IPS DF 6.9 (cell line): ENCODE data around the gene PRKAG2.

Experiments used
- DNase-seq: peaks from one replicate; pipeline ENCODE4 v3.0.0-alpha.2; 2013; ENCODE audit warnings: low read depth, low spot score
- H3K27ac ChIP-seq: one replicate; pipeline ENCODE4 v1.5.1; 2013; ENCODE audit warnings: low read length, control low read depth
- H3K27me3 ChIP-seq: 2 replicates; pipeline ENCODE4 v1.6.1; 2013; ENCODE audit warnings: mild to moderate bottlenecking, low read length; ENCODE audit not compliant: control insufficient read depth, insufficient read depth
- H3K36me3 ChIP-seq: 2 replicates; pipeline ENCODE4 v1.6.1; 2013; ENCODE audit warnings: low read length; ENCODE audit not compliant: control insufficient read depth, insufficient read depth
- H3K4me1 ChIP-seq: 2 replicates; pipeline ENCODE4 v1.6.1; 2013; ENCODE audit warnings: low read length; ENCODE audit not compliant: control insufficient read depth, insufficient read depth
- H3K4me3 ChIP-seq: 2 replicates; pipeline ENCODE4 v1.5.1; 2013; ENCODE audit warnings: mild to moderate bottlenecking, low read length
- H3K9me3 ChIP-seq: 2 replicates; pipeline ENCODE4 v1.6.1; 2013; ENCODE audit warnings: low read length, inconsistent platforms; ENCODE audit not compliant: control insufficient read depth, insufficient read depth
- WGBS: extraction: QIAGEN DNeasy Blood & Tissue Kit; methylation state at CpG from one replicate; pipeline ENCODE4 v1.1.7; 2013; ENCODE audit warnings: mixed read lengths, missing lambda C conversion rate; ENCODE audit not compliant: insufficient read length, insufficient coverage; 5-methylcytosine and 5-hydroxymethylcytosine counted together

Gene PRKAG2

GRCh38 chr7:151662251-151662826, 214.6 kb downstream of the PRKAG2 start:
- WGBS, result no CpG with 5 or more reads among the region's 7 CpGs
- Histone ChIP-seq H3K4me3 (no peak overlapping the region), H3K27me3 (no peaks in the 10 kb centered on the region), H3K9me3 (no peaks in the 10 kb centered on the region), H3K4me1 (no peaks in the 10 kb centered on the region), H3K36me3 (no peaks in the 10 kb centered on the region), H3K27ac (no peak overlapping the region)
- no peak for DNase-seq

GRCh38 chr7:151661587-151661986, 215.3 kb downstream of the PRKAG2 start:
- no peaks in the 10 kb centered on the region for H3K36me3 ChIP-seq
- H3K27me3 ChIP-seq, result no peaks in the 10 kb centered on the region
- no CpG with 5 or more reads among the region's 9 CpGs for WGBS
- no peak overlapping the region for H3K27ac ChIP-seq
- no peaks in the 10 kb centered on the region for H3K9me3 ChIP-seq
- H3K4me1 ChIP-seq, result no peaks in the 10 kb centered on the region
- DNase-seq, result no peak
- H3K4me3 ChIP-seq, result no peak overlapping the region

GRCh38 chr7:151660141-151660540, 216.8 kb downstream of the PRKAG2 start:
- Histone ChIP-seq H3K27ac (no peak overlapping the region), H3K4me3 (no peak overlapping the region), H3K4me1 (no peaks in the 10 kb centered on the region), H3K9me3 (no peaks in the 10 kb centered on the region), H3K36me3 (no peaks in the 10 kb centered on the region), H3K27me3 (no peaks in the 10 kb centered on the region)
- no peak for DNase-seq
- WGBS, result no CpG with 5 or more reads among the region's 5 CpGs

GRCh38 chr7:151659219-151659618, 217.7 kb downstream of the PRKAG2 start:
- no peak overlapping the region for H3K4me3 ChIP-seq
- no peaks in the 10 kb centered on the region for H3K9me3 ChIP-seq
- no peak for DNase-seq
- no peak overlapping the region for H3K27ac ChIP-seq
- no peaks in the 10 kb centered on the region for H3K27me3 ChIP-seq
- H3K36me3 ChIP-seq, result no peaks in the 10 kb centered on the region
- no peaks in the 10 kb centered on the region for H3K4me1 ChIP-seq
- no CpG with 5 or more reads among the region's 4 CpGs for WGBS

- Histone ChIP-seq H3K27me3 (no peaks in the 10 kb centered on the region), H3K9me3 (no peaks in the 10 kb centered on the region), H3K4me3 (no peak overlapping the region), H3K36me3 (no peaks in the 10 kb centered on the region), H3K27ac (no peak overlapping the region), H3K4me1 (no peaks in the 10 kb centered on the region)
- WGBS, result no CpG with 5 or more reads among the region's 1 CpG
- DNase-seq, result no peak
These were observed 218.1 kb downstream of the PRKAG2 start for GRCh38 chr7:151658778-151659177.

GRCh38 chr7:151657173-151657572, 219.7 kb downstream of the PRKAG2 start:
- no peaks in the 10 kb centered on the region for H3K27me3 ChIP-seq
- WGBS, result no CpG with 5 or more reads among the region's 3 CpGs
- H3K27ac ChIP-seq, result no peak overlapping the region
- no peaks in the 10 kb centered on the region for H3K36me3 ChIP-seq
- no peak for DNase-seq
- no peaks in the 10 kb centered on the region for H3K9me3 ChIP-seq
- H3K4me3 ChIP-seq, result no peak overlapping the region
- H3K4me1 ChIP-seq, result no peaks in the 10 kb centered on the region

GRCh38 chr7:151655555-151655954, 221.4 kb downstream of the PRKAG2 start:
- Histone ChIP-seq H3K27me3 (no peaks in the 10 kb centered on the region), H3K4me1 (no peaks in the 10 kb centered on the region), H3K9me3 (no peaks in the 10 kb centered on the region), H3K36me3 (no peaks in the 10 kb centered on the region), H3K4me3 (no peak overlapping the region), H3K27ac (no peak overlapping the region)
- no CpG with 5 or more reads among the region's 3 CpGs for WGBS
- DNase-seq, result no peak

GRCh38 chr7:151652111-151652510, 224.8 kb downstream of the PRKAG2 start:
- no peak overlapping the region for H3K27ac ChIP-seq
- no CpG with 5 or more reads among the region's 5 CpGs for WGBS

GRCh38 chr7:151650161-151650560, 226.8 kb downstream of the PRKAG2 start:
- Histone ChIP-seq H3K4me3 (no peak overlapping the region), H3K27ac (no peak overlapping the region), H3K4me1 (no peaks in the 10 kb centered on the region), H3K36me3 (no peaks in the 10 kb centered on the region), H3K27me3 (no peaks in the 10 kb centered on the region), H3K9me3 (no peaks in the 10 kb centered on the region)
- WGBS, result no CpG with 5 or more reads among the region's 4 CpGs
- no peak for DNase-seq

More at GRCh38 chr7:151652111-151652510, 224.8 kb downstream of the PRKAG2 start:
- no peak for DNase-seq
- Histone ChIP-seq H3K4me1 (no peaks in the 10 kb centered on the region), H3K36me3 (no peaks in the 10 kb centered on the region), H3K9me3 (no peaks in the 10 kb centered on the region), H3K4me3 (no peak overlapping the region), H3K27me3 (no peaks in the 10 kb centered on the region)

- H3K27ac ChIP-seq, result no peak overlapping the region
- DNase-seq, result no peak
- H3K4me1 ChIP-seq, result no peaks in the 10 kb centered on the region
- WGBS, result no CpG with 5 or more reads among the region's 6 CpGs
- H3K36me3 ChIP-seq, result no peaks in the 10 kb centered on the region
- no peaks in the 10 kb centered on the region for H3K9me3 ChIP-seq
- no peak overlapping the region for H3K4me3 ChIP-seq
- H3K27me3 ChIP-seq, result no peaks in the 10 kb centered on the region
These were observed 228.5 kb downstream of the PRKAG2 start for GRCh38 chr7:151648429-151648828.

- Histone ChIP-seq H3K27me3 (no peaks in the 10 kb centered on the region), H3K9me3 (no peaks in the 10 kb centered on the region), H3K36me3 (no peaks in the 10 kb centered on the region), H3K4me1 (no peaks in the 10 kb centered on the region), H3K27ac (no peak overlapping the region), H3K4me3 (no peak overlapping the region)
- DNase-seq, result no peak
- 100% methylated on average over 1 of the region's 3 CpGs for WGBS
These were observed 229.0 kb downstream of the PRKAG2 start for GRCh38 chr7:151647874-151648273.
